Measurements from ENCODE around the gene TIE1. TPM values are rescaled to one million over a fixed set of nuclear protein-coding genes. Genes with fewer than 3 reads are reported as not detected.

The TIE1 gene
- total RNA-seq, 4 donors from 2014 or later, result 11.4 to 49.3 (median 30.2) TPM

DNA sequence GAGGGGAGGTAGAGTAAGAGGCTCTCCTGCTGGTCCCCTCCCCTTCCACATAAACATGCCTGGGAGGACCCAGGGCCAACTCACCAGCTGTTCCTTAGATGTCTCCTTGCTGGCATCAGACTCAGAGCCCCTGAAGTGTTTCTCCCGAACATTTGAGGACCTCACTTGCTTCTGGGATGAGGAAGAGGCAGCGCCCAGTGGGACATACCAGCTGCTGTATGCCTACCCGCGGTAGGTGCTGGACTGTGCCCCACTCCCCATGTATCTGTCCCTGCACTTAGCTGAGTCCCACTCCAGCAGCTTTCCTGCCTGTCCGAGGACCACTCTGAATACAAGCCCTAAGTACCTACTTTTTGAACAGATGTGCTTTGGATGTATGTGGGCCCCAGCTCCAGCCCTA, 37.2 kb downstream of the TIE1 start:
- no peaks in the 10 kb centered on the region for H3K9me3 ChIP-seq
- no peak overlapping the region for H3K27ac ChIP-seq
- TF ChIP-seq CTCF (IDR thresholded peaks at IDR 0.05) (no peak), POLR2AphosphoS5 (IDR thresholded peaks at IDR 0.05) (no peak), POLR2A (IDR thresholded peaks at IDR 0.05) (no peak), EP300 (IDR thresholded peaks at IDR 0.05) (no peak)
- ATAC-seq, result no peak
- no peaks in the 10 kb centered on the region for H3K4me1 ChIP-seq
- H3K36me3 ChIP-seq, result no peaks in the 10 kb centered on the region
- WGBS, 2 donors (ENCODE audit: low coverage in 1 of 2), result 95% methylated on average over 3 of the region's 5 CpGs; no CpG with 5 or more reads in 1 of the 2 donors
- H3K4me3 ChIP-seq, result no peak overlapping the region
- H3K27me3 ChIP-seq, result no peaks in the 10 kb centered on the region

DNA sequence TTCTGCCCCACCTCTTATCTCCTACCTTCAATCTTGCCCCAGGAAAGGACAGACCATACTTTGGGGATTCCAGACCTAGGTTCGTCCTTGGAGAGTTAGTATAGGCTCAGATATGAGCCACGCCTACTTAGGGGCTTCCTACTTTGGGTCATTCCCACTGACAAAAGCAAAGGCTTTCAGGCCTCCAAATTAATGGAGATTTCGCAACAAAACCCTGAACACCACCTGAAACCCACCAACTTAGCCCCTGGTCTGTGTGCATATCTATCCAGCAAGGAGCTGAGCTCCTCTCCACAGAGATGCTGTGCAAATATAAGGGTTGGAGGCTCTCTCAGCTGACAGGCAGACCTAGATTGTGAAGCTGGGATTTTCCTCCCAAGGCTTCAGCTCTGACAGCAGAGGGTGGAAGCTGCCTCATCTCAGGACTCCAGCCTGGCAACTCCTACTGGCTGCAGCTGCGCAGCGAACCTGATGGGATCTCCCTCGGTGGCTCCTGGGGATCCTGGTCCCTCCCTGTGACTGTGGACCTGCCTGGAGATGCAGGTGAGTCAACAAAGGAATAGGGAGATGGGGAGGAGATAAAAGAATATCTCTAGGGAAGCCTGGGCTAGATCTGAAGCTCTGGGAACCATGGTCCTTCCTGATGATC, 38.9 kb downstream of the TIE1 start:
- Histone ChIP-seq H3K4me1 (no peaks in the 10 kb centered on the region), H3K36me3 (no peaks in the 10 kb centered on the region), H3K27ac (no peak overlapping the region), H3K27me3 (no peaks in the 10 kb centered on the region), H3K4me3 (no peak overlapping the region), H3K9me3 (no peaks in the 10 kb centered on the region)
- WGBS, 2 donors (ENCODE audit: low coverage in 1 of 2), result 100% methylated on average over 2 of the region's 6 CpGs; no CpG with 5 or more reads in 1 of the 2 donors
- no peak for ATAC-seq
- TF ChIP-seq CTCF (IDR thresholded peaks at IDR 0.05) (no peak), POLR2AphosphoS5 (IDR thresholded peaks at IDR 0.05) (no peak), EP300 (IDR thresholded peaks at IDR 0.05) (no peak)

- Histone ChIP-seq H3K36me3 (no peaks in the 10 kb centered on the region), H3K4me3 (no peak overlapping the region), H3K27ac (no peak overlapping the region), H3K9me3 (no peaks in the 10 kb centered on the region), H3K4me1 (no peaks in the 10 kb centered on the region), H3K27me3 (no peaks in the 10 kb centered on the region)
- TF ChIP-seq EP300 (IDR thresholded peaks at IDR 0.05) (no peak), POLR2AphosphoS5 (IDR thresholded peaks at IDR 0.05) (no peak), POLR2A (IDR thresholded peaks at IDR 0.05) (no peak), CTCF (IDR thresholded peaks at IDR 0.05) (no peak)
- WGBS, 2 donors (ENCODE audit: low coverage in 1 of 2), result 53 to 92% methylated on average over 1 of the region's 1 CpG
- ATAC-seq, result no peak
These were observed 39.8 kb downstream of the TIE1 start for GRCh38 chr1:43340559-43340958.

- Histone ChIP-seq H3K27me3 (no peaks in the 10 kb centered on the region), H3K36me3 (no peaks in the 10 kb centered on the region), H3K27ac (no peak overlapping the region), H3K9me3 (no peaks in the 10 kb centered on the region), H3K4me1 (peaks cover 0 to 15% (median 0%) of the 10 kb centered on the region in 3 donors), H3K4me3 (no peak overlapping the region)
- 47 to 51% methylated on average over 4 of the region's 4 CpGs for WGBS, 2 donors (ENCODE audit: low coverage in 1 of 2)
- ATAC-seq, result no peak
- TF ChIP-seq POLR2AphosphoS5 (IDR thresholded peaks at IDR 0.05) (no peak), EP300 (IDR thresholded peaks at IDR 0.05) (no peak), POLR2A (IDR thresholded peaks at IDR 0.05) (no peak), CTCF (IDR thresholded peaks at IDR 0.05) (no peak)
These were observed 43.6 kb downstream of the TIE1 start for GRCh38 chr1:43344267-43344850.

DNA sequence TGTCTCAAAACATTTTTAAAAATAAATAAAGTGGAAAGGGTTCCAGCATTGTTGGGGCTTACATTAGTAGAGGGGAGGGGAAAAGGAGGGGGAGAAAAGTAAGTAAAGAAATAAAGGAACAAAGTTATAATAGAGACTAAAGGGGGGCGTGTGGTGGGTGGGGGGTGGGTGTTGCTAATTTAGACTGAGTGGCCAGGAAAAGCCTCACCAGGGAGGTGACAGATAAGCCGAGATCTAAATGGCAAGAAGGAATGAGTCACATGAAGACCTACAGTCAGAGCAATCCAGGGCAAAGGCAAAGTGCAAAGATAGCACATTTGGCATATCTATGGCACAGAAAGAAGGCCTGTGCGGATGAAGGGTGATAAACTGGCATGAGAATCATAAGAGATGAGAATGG, 44.3 kb downstream of the TIE1 start:
- H3K27me3 ChIP-seq, result no peaks in the 10 kb centered on the region
- no peak for ATAC-seq
- peaks cover 0 to 22% (median 0%) of the 10 kb centered on the region in 3 donors for H3K4me1 ChIP-seq
- no peaks in the 10 kb centered on the region for H3K9me3 ChIP-seq
- TF ChIP-seq POLR2A (IDR thresholded peaks at IDR 0.05) (no peak), EP300 (IDR thresholded peaks at IDR 0.05) (no peak), POLR2AphosphoS5 (IDR thresholded peaks at IDR 0.05) (no peak), CTCF (IDR thresholded peaks at IDR 0.05) (no peak)
- no peak overlapping the region for H3K4me3 ChIP-seq
- no peaks in the 10 kb centered on the region for H3K36me3 ChIP-seq
- 27 to 56% methylated on average over 2 to 3 of the region's 3 CpGs for WGBS, 2 donors (ENCODE audit: low coverage in 1 of 2)
- no peak overlapping the region for H3K27ac ChIP-seq

Measured in gastroesophageal sphincter (tissue), 4 donors.